Suprapubic skin (tissue), 4 donors: ENCODE results near the gene WFDC2. TPM values are rescaled to one million over a fixed set of nuclear protein-coding genes. Genes with fewer than 3 reads are reported as not detected.

Source experiments
- DNase-seq, 2 donors: peaks; one replicate each; pipeline ENCODE4 v3.0.0-alpha.2; 2019; ENCODE audit warnings: low spot score in 2 of 2
- H3K27ac ChIP-seq: fragments of 200-600 bp; sonication (generic); one replicate; pipeline ENCODE4 v1.5.1; 2019
- H3K27me3 ChIP-seq: fragments of 200-600 bp; sonication (generic); one replicate; pipeline ENCODE4 v1.5.1; 2019
- H3K36me3 ChIP-seq: fragments of 200-600 bp; sonication (generic); one replicate; pipeline ENCODE4 v1.5.1; 2019
- H3K4me1 ChIP-seq: fragments of 200-600 bp; sonication (generic); one replicate; pipeline ENCODE4 v1.5.1; 2019
- H3K4me3 ChIP-seq: fragments of 200-600 bp; sonication (generic); one replicate; pipeline ENCODE4 v1.5.1; 2019; ENCODE audit warnings: mild to moderate bottlenecking
- H3K9me3 ChIP-seq: fragments of 200-600 bp; sonication (generic); one replicate; pipeline ENCODE4 v1.5.1; 2019
- CTCF ChIP-seq, 2 donors: fragments of 200-600 bp in 1 of 2; fragments of 450-650 bp in 1 of 2; sonication (generic) in 1 of 2; IDR thresholded peaks; one replicate each; pipeline ENCODE4 v1.5.1; 2016 to 2019; ENCODE audit warnings: antibody characterized with exemption in 2 of 2, mild to moderate bottlenecking in 1 of 2, moderate library complexity in 1 of 2
- EP300 ChIP-seq: sonication (generic); formaldehyde crosslinking; IDR thresholded peaks from one replicate; pipeline ENCODE4 v1.6.1; 2017; ENCODE audit warnings: antibody characterized with exemption
- POLR2A ChIP-seq, 2 donors: fragments of 450-650 bp; IDR thresholded peaks; one replicate each; pipeline ENCODE4 v1.6.1; 2017; ENCODE audit warnings: antibody characterized with exemption in 2 of 2, mild to moderate bottlenecking in 2 of 2, moderate library complexity in 2 of 2
- POLR2AphosphoS5 ChIP-seq, 3 donors: sonication (generic); formaldehyde crosslinking; IDR thresholded peaks; one replicate each; pipeline ENCODE4 v1.6.1; 2017; ENCODE audit warnings: antibody characterized with exemption in 3 of 3
- WGBS: methylation state at CpG from one replicate; pipeline ENCODE4 v1.1.5; 2018; 5-methylcytosine and 5-hydroxymethylcytosine counted together
- total RNA-seq, 4 donors: library from RNA; depleted of rRNA; stranded (reverse); fragments of >200 nt; gene quantifications; one replicate each; pipeline ENCODE4 v1.1.0, GENCODE V29; 2016

WFDC2 gene
- total RNA-seq, 4 donors from 2014 or later, result 29.6 to 58.0 (median 34.1) TPM

DNA sequence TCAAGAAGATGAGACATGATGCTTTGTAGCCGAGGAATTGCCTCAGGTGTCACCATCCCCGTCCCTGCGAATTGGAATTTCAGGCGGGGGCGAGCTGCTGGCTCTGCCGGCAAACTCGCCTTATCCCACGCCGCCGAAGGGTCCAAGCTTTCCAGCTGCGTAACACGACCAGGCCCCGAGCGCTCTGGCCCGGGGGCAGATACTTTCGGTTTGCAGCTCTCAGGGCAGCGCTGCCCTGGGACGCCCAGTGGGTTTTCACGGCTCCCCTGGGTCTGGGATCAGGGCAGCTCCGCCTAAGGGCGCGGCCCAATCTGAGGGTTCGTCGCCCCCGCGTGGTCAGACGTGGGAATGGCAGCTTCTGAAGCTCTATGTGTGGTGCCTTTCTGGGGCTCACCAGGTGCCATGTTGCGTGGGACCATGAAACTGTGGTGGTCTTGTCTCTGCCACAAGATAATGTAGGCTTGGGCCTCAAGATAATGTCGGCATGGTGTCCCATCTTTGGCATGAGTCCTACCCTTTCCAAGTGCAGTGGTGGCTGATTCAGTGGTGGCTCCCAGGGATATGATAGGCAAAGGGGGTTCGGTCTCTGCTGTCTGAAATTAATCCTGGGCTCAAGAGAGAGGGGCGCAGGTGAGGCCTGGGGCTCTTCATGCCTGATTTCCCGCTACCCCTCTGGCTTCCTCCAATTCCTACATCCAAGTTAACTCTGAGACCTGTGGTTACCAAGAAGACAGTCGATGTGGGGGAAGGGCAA lies 32.6 kb upstream of the WFDC2 start:
- Histone ChIP-seq H3K4me1 (peaks cover 7% of the 10 kb centered on the region), H3K4me3 (peak overlapping the region; percentile 61), H3K36me3 (no peaks in the 10 kb centered on the region), H3K27me3 (no peaks in the 10 kb centered on the region), H3K27ac (peak overlapping the region; percentile 69), H3K9me3 (no peaks in the 10 kb centered on the region)
- peak in 2 of 3 donors; percentile 17 to 69 for TF ChIP-seq POLR2AphosphoS5 (IDR thresholded peaks at IDR 0.05)
- TF ChIP-seq CTCF (IDR thresholded peaks at IDR 0.05), result peak; percentile 90 to 95
- no peak for TF ChIP-seq POLR2A (IDR thresholded peaks at IDR 0.05)
- no peak for TF ChIP-seq EP300
- WGBS, result 13% methylated on average over 21 of the region's 33 CpGs
- DNase-seq, result peak; percentile 94 to 95

- no peak overlapping the region for H3K27ac ChIP-seq
- 86% methylated on average over 2 of the region's 3 CpGs for WGBS
- H3K4me3 ChIP-seq, result no peak overlapping the region
- H3K4me1 ChIP-seq, result peaks cover 7% of the 10 kb centered on the region
- H3K9me3 ChIP-seq, result no peaks in the 10 kb centered on the region
- H3K36me3 ChIP-seq, result no peaks in the 10 kb centered on the region
- no peaks in the 10 kb centered on the region for H3K27me3 ChIP-seq
- no peak for DNase-seq
- no peak for TF ChIP-seq POLR2A (IDR thresholded peaks at IDR 0.05)
- TF ChIP-seq EP300, result no peak
- TF ChIP-seq POLR2AphosphoS5 (IDR thresholded peaks at IDR 0.05), result no peak
- no peak for TF ChIP-seq CTCF (IDR thresholded peaks at IDR 0.05)
These were observed 29.1 kb upstream of the WFDC2 start for GRCh38 chr20:45440424-45440823.

GRCh38 chr20:45440891-45441685 lies 28.5 kb upstream of the WFDC2 start:
- Histone ChIP-seq H3K27me3 (no peaks in the 10 kb centered on the region), H3K27ac (no peak overlapping the region), H3K36me3 (no peaks in the 10 kb centered on the region), H3K9me3 (no peaks in the 10 kb centered on the region), H3K4me3 (no peak overlapping the region), H3K4me1 (peaks cover 7% of the 10 kb centered on the region)
- 73% methylated on average over 5 of the region's 5 CpGs for WGBS
- TF ChIP-seq POLR2A (IDR thresholded peaks at IDR 0.05) (no peak), CTCF (IDR thresholded peaks at IDR 0.05) (no peak), EP300 (no peak), POLR2AphosphoS5 (IDR thresholded peaks at IDR 0.05) (no peak)
- no peak for DNase-seq

DNA sequence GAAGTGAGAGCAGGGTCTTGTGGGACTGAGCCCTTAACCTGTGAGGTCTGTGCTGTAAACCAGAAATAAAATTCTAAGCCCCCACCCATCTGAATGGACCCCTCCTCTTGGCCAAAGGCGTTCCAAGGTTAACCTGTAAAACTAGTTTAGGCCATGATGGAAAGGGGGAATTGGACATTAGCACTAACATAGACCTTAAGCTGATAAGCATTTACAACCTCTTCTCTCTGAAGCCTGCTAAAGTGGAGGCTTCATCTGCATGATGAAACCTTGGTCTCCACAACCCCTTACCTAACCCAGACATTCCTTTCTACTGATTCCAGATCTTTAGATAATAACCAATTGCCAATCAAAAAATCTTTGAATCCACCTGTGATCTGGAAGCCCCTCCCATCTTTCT lies 27.8 kb upstream of the WFDC2 start:
- H3K36me3 ChIP-seq, result no peaks in the 10 kb centered on the region
- H3K4me3 ChIP-seq, result no peak overlapping the region
- no peak for TF ChIP-seq EP300
- TF ChIP-seq POLR2AphosphoS5 (IDR thresholded peaks at IDR 0.05), result no peak
- TF ChIP-seq POLR2A (IDR thresholded peaks at IDR 0.05), result no peak
- TF ChIP-seq CTCF (IDR thresholded peaks at IDR 0.05), result no peak
- H3K27me3 ChIP-seq, result no peaks in the 10 kb centered on the region
- H3K9me3 ChIP-seq, result no peaks in the 10 kb centered on the region
- no peak overlapping the region for H3K27ac ChIP-seq
- no peak for DNase-seq
- peaks cover 4% of the 10 kb centered on the region for H3K4me1 ChIP-seq
- WGBS, result 92% methylated on average over 1 of the region's 1 CpG

- Histone ChIP-seq H3K27ac (no peak overlapping the region), H3K4me3 (no peak overlapping the region), H3K36me3 (no peaks in the 10 kb centered on the region), H3K9me3 (no peaks in the 10 kb centered on the region), H3K27me3 (no peaks in the 10 kb centered on the region), H3K4me1 (no peaks in the 10 kb centered on the region)
- TF ChIP-seq POLR2AphosphoS5 (IDR thresholded peaks at IDR 0.05) (no peak), POLR2A (IDR thresholded peaks at IDR 0.05) (no peak), EP300 (no peak), CTCF (IDR thresholded peaks at IDR 0.05) (no peak)
- no peak for DNase-seq
These were observed 25.5 kb upstream of the WFDC2 start for GRCh38 chr20:45444050-45444449.
